ENCODE measurements around the gene LRRC36. TPM values are rescaled to one million over a fixed set of nuclear protein-coding genes. Genes with fewer than 3 reads are reported as not detected.

Gene LRRC36
- total and polyA plus RNA-seq, 9 of the 15 experiments (the other 6 are each of a cell fraction or from before 2014, with no cell fraction given) = 0.09 to 0.40 (median 0.17) TPM; not detected in 1

- POLR2A ChIA-PET = interaction anchor here (0.6 to 1.6 kb wide), 2 partner anchors 23 to 139 kb away, joined by 3 to 4 read pairs; no protein-coding TSS in a partner anchor
- H3K9me1 ChIP-seq (ENCODE audit: control insufficient read depth, insufficient read depth, low read length) = no peaks in the 10 kb centered on the region
- no peak for DNase-seq (ENCODE audit: extremely low read depth in 1 of 4, low spot score in 3 of 4)
- H3K36me3 ChIP-seq (ENCODE audit: control insufficient read depth, insufficient read depth, low read length) = no peaks in the 10 kb centered on the region
- no peak overlapping the region; a peak in 1 of 4 replicates for H3K9ac ChIP-seq (ENCODE audit: insufficient read depth in 1 of 2, low read depth in 2 of 2, low read length in 2 of 2)
- no peak overlapping the region for H2AFZ ChIP-seq (ENCODE audit: low read depth, low read length)
- H4K20me1 ChIP-seq (replicated peaks; ENCODE audit: control insufficient read depth, insufficient read depth, low read length) = no peaks in the 10 kb centered on the region
- in situ Hi-C loops (cut with MboI) = loop anchor here (25.0 kb wide), 1 partner anchor 438 kb away; the partner anchor contains the start of gene CES3
- H3K27me3 ChIP-seq (ENCODE audit: control insufficient read depth in 2 of 2, insufficient read depth in 2 of 2, low read length in 2 of 2) = peaks cover 2 to 13% of the 10 kb centered on the region in 2 experiments; a peak in 2 of 5 replicates
- CTCF ChIA-PET (ENCODE audit: low intra/inter-chr PET ratio) = interaction anchor here (1.3 to 2.5 kb wide), 3 partner anchors 27 to 139 kb away, joined by 3 to 9 read pairs (median 9); partner anchors contain the start of gene PLEKHG4
- no peaks in the 10 kb centered on the region for H3K79me2 ChIP-seq (ENCODE audit: control insufficient read depth, insufficient read depth, low read length)
- no peak; the same call in 2 of the 3 replicates for ATAC-seq
- no TSS peak for BruUV-seq (replicated peaks)
- H3K9me3 ChIP-seq (replicated peaks; ENCODE audit: control insufficient read depth, insufficient read depth, low read depth, low read length) = no peaks in the 10 kb centered on the region
- 38% methylated on average over 19 of the region's 19 CpGs for WGBS (ENCODE audit: insufficient coverage, low coverage, missing lambda C conversion rate)
- H3K4me2 ChIP-seq (ENCODE audit: insufficient read depth, low read length) = no peak overlapping the region
- H3K27ac ChIP-seq (ENCODE audit: extremely low read depth, low read depth, low read length) = no peak overlapping the region
- H3K4me1 ChIP-seq (replicated peaks in 1 of 2; ENCODE audit: control insufficient read depth in 2 of 2, insufficient read depth in 2 of 2, low read length in 2 of 2) = peaks cover 19 to 61% of the 10 kb centered on the region in 2 experiments
- FAIRE-seq = no peak
- intact Hi-C loops (cut with micrococcal nuclease) = loop anchor here (5.0 to 10.0 kb wide), 3 partner anchors 55 to 385 kb away; no protein-coding TSS in a partner anchor
- no peak overlapping the region for H3K4me3 ChIP-seq
- TF ChIP-seq CBX8 (IDR thresholded peaks at IDR 0.05; ENCODE audit: borderline replicate concordance, extremely low read depth, low read depth, low read length, poor library complexity, severe bottlenecking) = no peak
- no peak for TF ChIP-seq SNRNP70 (optimal IDR thresholded peaks at IDR 0.05; ENCODE audit: low read depth, low read length)
- no peak for TF ChIP-seq ZNF184 (CRISPR knock-in tag; IDR thresholded peaks at IDR 0.05)
- no peak for TF ChIP-seq E2F8 (IDR thresholded peaks at IDR 0.05; ENCODE audit: low read depth, partially characterized antibody)
- no peak; a peak in 1 of 4 replicates for TF ChIP-seq MAZ (CRISPR knock-in tag; conservative IDR thresholded peaks at IDR 0.05 in 1 of 2, IDR thresholded peaks at IDR 0.05 in 1 of 2)
- TF ChIP-seq, protein P1, sequence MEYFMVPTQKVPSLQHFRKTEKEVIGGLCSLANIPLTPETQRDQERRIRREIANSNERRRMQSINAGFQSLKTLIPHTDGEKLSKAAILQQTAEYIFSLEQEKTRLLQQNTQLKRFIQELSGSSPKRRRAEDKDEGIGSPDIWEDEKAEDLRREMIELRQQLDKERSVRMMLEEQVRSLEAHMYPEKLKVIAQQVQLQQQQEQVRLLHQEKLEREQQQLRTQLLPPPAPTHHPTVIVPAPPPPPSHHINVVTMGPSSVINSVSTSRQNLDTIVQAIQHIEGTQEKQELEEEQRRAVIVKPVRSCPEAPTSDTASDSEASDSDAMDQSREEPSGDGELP (CRISPR knock-in tag; IDR thresholded peaks at IDR 0.05; ENCODE audit: borderline replicate concordance) = 0 out of 2 replicates have a peak, but pooled peaks have one; percentile 12
- no peak for TF ChIP-seq NFYB (IDR thresholded peaks at IDR 0.05; ENCODE audit: extremely low read depth, insufficient read length)
- 0 out of 2 replicates have a peak, but pooled peaks have one; percentile 13 for TF ChIP-seq GABPB1 (CRISPR knock-in tag; IDR thresholded peaks at IDR 0.05)
- no peak for TF ChIP-seq PPARD (CRISPR knock-in tag; IDR thresholded peaks at IDR 0.05)
- no peak for TF ChIP-seq ZBED1 (IDR thresholded peaks at IDR 0.05)
- no peak for TF ChIP-seq ZNF197 (CRISPR knock-in tag; IDR thresholded peaks at IDR 0.05; ENCODE audit: low read depth)
Observed at GRCh38 chr16:67399749-67400704, 73.4 kb downstream of the LRRC36 start.

Measured in K562 (cell line).